H9 (cell line): ENCODE results near the gene ADAT3. TPM values are rescaled to one million over a fixed set of nuclear protein-coding genes. Genes with fewer than 3 reads are reported as not detected.

ENCODE experiments used
- DNase-seq: peaks from one replicate; pipeline ENCODE4 v3.0.0-alpha.2; 2017
- H2AFZ ChIP-seq: one replicate; pipeline ENCODE4 v1.6.1; 2013; ENCODE audit warnings: mild to moderate bottlenecking, low read length, control low read depth, moderate library complexity
- H2AK5ac ChIP-seq: 2 replicates; pipeline ENCODE4 v1.6.1; 2013; ENCODE audit warnings: low read length, control low read depth, mixed read lengths; ENCODE audit not compliant: insufficient read length
- H2BK120ac ChIP-seq: one replicate; pipeline ENCODE4 v1.6.1; 2013; ENCODE audit warnings: low read depth, mild to moderate bottlenecking, low read length, control low read depth, inconsistent platforms; ENCODE audit not compliant: poor library complexity, severe bottlenecking
- H2BK12ac ChIP-seq: 2 replicates; pipeline ENCODE4 v1.6.1; 2013; ENCODE audit warnings: low read length, control low read depth, mixed read lengths, low read depth; ENCODE audit not compliant: insufficient read length
- H2BK15ac ChIP-seq: 2 replicates; pipeline ENCODE4 v1.6.1; 2013; ENCODE audit warnings: low read depth, low read length, control low read depth
- H2BK20ac ChIP-seq: one replicate; pipeline ENCODE4 v1.6.1; 2013; ENCODE audit warnings: low read depth, mild to moderate bottlenecking, low read length, control low read depth, inconsistent platforms; ENCODE audit not compliant: poor library complexity, severe bottlenecking
- H2BK5ac ChIP-seq: 2 replicates; pipeline ENCODE4 v1.6.1; 2013; ENCODE audit warnings: low read length, control low read depth, mixed read lengths; ENCODE audit not compliant: insufficient read length
- H3K14ac ChIP-seq: 2 replicates; pipeline ENCODE4 v1.6.1; 2013; ENCODE audit warnings: low read length, control low read depth; ENCODE audit not compliant: insufficient read depth
- H3K18ac ChIP-seq: 2 replicates; pipeline ENCODE4 v1.6.1; 2013; ENCODE audit warnings: low read depth, mild to moderate bottlenecking, mixed read lengths, low read length, control low read depth; ENCODE audit not compliant: insufficient read length
- H3K23ac ChIP-seq: 2 replicates; pipeline ENCODE4 v1.6.1; 2013; ENCODE audit warnings: low read length, control low read depth, mixed read lengths, low read depth; ENCODE audit not compliant: insufficient read length
- H3K23me2 ChIP-seq: 2 replicates; pipeline ENCODE4 v1.6.1; 2013; ENCODE audit warnings: low read depth, mild to moderate bottlenecking, mixed read lengths, low read length, control low read depth; ENCODE audit not compliant: insufficient read length, poor library complexity, severe bottlenecking
- H3K27ac ChIP-seq: 2 replicates; pipeline ENCODE4 v1.5.1; 2013; ENCODE audit warnings: low read length, control low read depth, mixed read lengths, low read depth; ENCODE audit not compliant: insufficient read length
- H3K27me3 ChIP-seq: 2 replicates; pipeline ENCODE4 v1.6.1; 2013; ENCODE audit warnings: low read length, control low read depth, inconsistent platforms; ENCODE audit not compliant: insufficient read depth
- H3K4ac ChIP-seq: 2 replicates; pipeline ENCODE4 v1.6.1; 2013; ENCODE audit warnings: low read depth, mild to moderate bottlenecking, control low read depth, inconsistent platforms, low read length, moderate library complexity
- H3K4me1 ChIP-seq: 2 replicates; pipeline ENCODE4 v1.6.1; 2013; ENCODE audit warnings: low read length, control low read depth, inconsistent platforms; ENCODE audit not compliant: insufficient read depth
- H3K4me2 ChIP-seq: 2 replicates; pipeline ENCODE4 v1.6.1; 2013; ENCODE audit warnings: low read length, control low read depth, mixed read lengths; ENCODE audit not compliant: insufficient read length, insufficient read depth
- H3K56ac ChIP-seq: 2 replicates; pipeline ENCODE4 v1.6.1; 2013; ENCODE audit warnings: low read depth, mild to moderate bottlenecking, mixed read lengths, low read length, control low read depth; ENCODE audit not compliant: insufficient read length
- H3K79me1 ChIP-seq: 2 replicates; pipeline ENCODE4 v1.6.1; 2013; ENCODE audit warnings: low read depth, mild to moderate bottlenecking, moderate library complexity, low read length, control low read depth, inconsistent platforms; ENCODE audit not compliant: insufficient read depth, poor library complexity, severe bottlenecking
- H3K79me2 ChIP-seq: 2 replicates; pipeline ENCODE4 v1.6.1; 2013; ENCODE audit warnings: low read length, control low read depth, inconsistent platforms; ENCODE audit not compliant: insufficient read depth
- H3K9ac ChIP-seq: 2 replicates; pipeline ENCODE4 v1.6.1; 2013; ENCODE audit warnings: low read length, control low read depth, mixed read lengths; ENCODE audit not compliant: insufficient read length; ENCODE audit errors: extremely low read depth
- H3K9me3 ChIP-seq: one replicate; pipeline ENCODE4 v1.6.1; 2013; ENCODE audit warnings: low read depth, low read length, inconsistent platforms; ENCODE audit not compliant: control insufficient read depth
- H3T11ph ChIP-seq: one replicate; pipeline ENCODE4 v1.6.1; 2013; ENCODE audit warnings: mild to moderate bottlenecking, low read length, control low read depth, inconsistent platforms
- H4K20me1 ChIP-seq: one replicate; pipeline ENCODE4 v1.6.1; 2013; ENCODE audit not compliant: control insufficient read depth, insufficient read length, insufficient read depth
- H4K5ac ChIP-seq: 2 replicates; pipeline ENCODE4 v1.6.1; 2013; ENCODE audit warnings: low read depth, mild to moderate bottlenecking, mixed read lengths, low read length, control low read depth; ENCODE audit not compliant: insufficient read length
- H4K8ac ChIP-seq: replicated peaks from 2 replicates; pipeline ENCODE4 v1.6.1; 2013; ENCODE audit warnings: low read length, control low read depth, mixed read lengths, low read depth; ENCODE audit not compliant: insufficient read length
- H4K91ac ChIP-seq: 2 replicates; pipeline ENCODE4 v1.6.1; 2013; ENCODE audit warnings: low read depth, mild to moderate bottlenecking, moderate library complexity, mixed read lengths, low read length, control low read depth; ENCODE audit not compliant: insufficient read length
- H3K27ac Mint-ChIP-seq, 3 experiments: 2 replicates in 2 of 3; 3 replicates in 1 of 3; pipeline ENCODE4 v1.8.0; 2020 to 2021; ENCODE audit warnings: mixed read lengths in 3 of 3, mild to moderate bottlenecking in 1 of 3, moderate library complexity in 1 of 3
- H3K27me3 Mint-ChIP-seq: 2 replicates; pipeline ENCODE4 v1.8.0; 2021; ENCODE audit warnings: low read depth, mild to moderate bottlenecking, moderate library complexity, mixed read lengths
- H3K36me3 Mint-ChIP-seq, 3 experiments: 2 replicates in 2 of 3; 3 replicates in 1 of 3; pipeline ENCODE4 v1.8.0; 2020 to 2021; ENCODE audit warnings: low read depth in 3 of 3, mixed read lengths in 3 of 3; ENCODE audit not compliant: insufficient read depth in 1 of 3
- H3K4me1 Mint-ChIP-seq, 2 experiments: 2 replicates each; pipeline ENCODE4 v1.8.0; 2020; ENCODE audit warnings: mixed read lengths in 2 of 2
- H3K4me3 Mint-ChIP-seq, 2 experiments: 2 replicates in 1 of 2; 3 replicates in 1 of 2; pipeline ENCODE4 v1.8.0; 2020 to 2021; ENCODE audit warnings: mild to moderate bottlenecking in 2 of 2, mixed read lengths in 2 of 2, moderate library complexity in 1 of 2
- H3K9me3 Mint-ChIP-seq, 2 experiments: 2 replicates in 1 of 2; 3 replicates in 1 of 2; pipeline ENCODE4 v1.8.0; 2020; ENCODE audit warnings: mild to moderate bottlenecking in 2 of 2, mixed read lengths in 2 of 2, moderate library complexity in 1 of 2
- CTCF ChIP-seq: fragments of 200-600 bp; sonication (generic); conservative IDR thresholded peaks from 3 replicates; pipeline ENCODE4 v1.8.0; 2021; ENCODE audit warnings: antibody characterized with exemption, mild to moderate bottlenecking
- WGBS: extraction: QIAGEN DNeasy Blood & Tissue Kit; methylation state at CpG from one replicate; pipeline ENCODE4 v1.1.7; 2013; ENCODE audit warnings: missing lambda C conversion rate, low lambda C conversion rate, mixed read lengths; ENCODE audit not compliant: insufficient read length; ENCODE audit errors: extremely low coverage; 5-methylcytosine and 5-hydroxymethylcytosine counted together
- total RNA-seq: library from RNA; stranded (reverse); gene quantifications from 2 replicates; pipeline ENCODE4 v1.2.1, GENCODE V29; 2021

The ADAT3 gene
- total RNA-seq, 1 experiment from 2014 or later: 12.2 TPM

GRCh38 chr19:1942934-1943555 is 37.8 kb downstream of the ADAT3 start:
- Histone ChIP-seq H4K20me1 (no peaks in the 10 kb centered on the region), H3K9ac (peak overlapping the region; percentile 28)

More at GRCh38 chr19:1942934-1943555, 37.8 kb downstream of the ADAT3 start:
- TF ChIP-seq CTCF: no peak
- H3K14ac ChIP-seq: no peak overlapping the region; the same call in 1 of the 2 replicates
- no peak overlapping the region for H3T11ph ChIP-seq
- H2BK120ac ChIP-seq: no peak overlapping the region
- peak overlapping the region; percentile 52 to 89 (median 67); a peak in 6 of 7 replicates for H3K27ac Mint-ChIP-seq
- no peak for DNase-seq
- H4K5ac ChIP-seq: no peak overlapping the region
- H2AFZ ChIP-seq: no peak overlapping the region
- no peak overlapping the region for H2BK5ac ChIP-seq
- H2BK15ac ChIP-seq: no peak overlapping the region
- peaks cover 9% of the 10 kb centered on the region for H3K79me1 ChIP-seq
- H3K4me1 ChIP-seq: no peaks in the 10 kb centered on the region; the same call in 1 of the 2 replicates
- H3K23ac ChIP-seq: no peak overlapping the region
- no peak overlapping the region for H3K56ac ChIP-seq
- H2AK5ac ChIP-seq: no peak overlapping the region
- no peaks in the 10 kb centered on the region for H3K27me3 Mint-ChIP-seq
- H3K27ac ChIP-seq: no peak overlapping the region
- H2BK12ac ChIP-seq: no peak overlapping the region
- peaks cover 17 to 25% of the 10 kb centered on the region in 2 experiments for H3K4me1 Mint-ChIP-seq
- H3K4me2 ChIP-seq: peak overlapping the region; percentile 80
- WGBS: no CpG with 5 or more reads among the region's 21 CpGs
- H3K9me3 Mint-ChIP-seq: no peaks in the 10 kb centered on the region
- peaks cover 39% of the 10 kb centered on the region; the same call in 1 of the 2 replicates for H3K79me2 ChIP-seq
- H4K8ac ChIP-seq: no peak overlapping the region
- H2BK20ac ChIP-seq: no peak overlapping the region
- H3K18ac ChIP-seq: no peak overlapping the region
- peaks cover 9% of the 10 kb centered on the region for H3K23me2 ChIP-seq
- H4K91ac ChIP-seq: no peak overlapping the region
- peak overlapping the region; percentile 91 to 96 for H3K4me3 Mint-ChIP-seq
- H3K4ac ChIP-seq: no peak overlapping the region
- peaks cover 0 to 2% (median 0%) of the 10 kb centered on the region in 3 experiments; a peak in 1 of 7 replicates for H3K36me3 Mint-ChIP-seq
- no peaks in the 10 kb centered on the region for H3K27me3 ChIP-seq
- H3K9me3 ChIP-seq: no peaks in the 10 kb centered on the region
